Coronary artery (tissue), 2 donors: ENCODE measurements around the gene MERTK.

Source experiments
- DNase-seq: peaks from one replicate; pipeline ENCODE4 v3.0.0-alpha.2; 2017; ENCODE audit warnings: low spot score
- H3K27ac ChIP-seq, 2 donors: fragments of 200-600 bp; sonication (generic); one replicate each; pipeline ENCODE4 v1.5.1; 2016 to 2019
- H3K4me3 ChIP-seq: fragments of 200-600 bp; sonication (generic); 2 replicates; pipeline ENCODE4 v1.5.1; 2016; ENCODE audit warnings: mild to moderate bottlenecking, moderate library complexity
- CTCF ChIP-seq: fragments of 200-600 bp; sonication (generic); IDR thresholded peaks from one replicate; pipeline ENCODE4 v1.5.1; 2019; ENCODE audit warnings: antibody characterized with exemption

Gene MERTK

GRCh38 chr2:112077814-112078213 lies 179.4 kb downstream of the MERTK start:
- no peak for DNase-seq
- TF ChIP-seq CTCF = no peak
- Histone ChIP-seq H3K27ac (no peak overlapping the region), H3K4me3 (no peak overlapping the region)
